Left ventricle myocardium inferior (tissue), 1 donor: ENCODE results near the gene PAF1. TPM values are rescaled to one million over a fixed set of nuclear protein-coding genes. Genes with fewer than 3 reads are reported as not detected.

ENCODE experiments used
- DNase-seq: peaks from one replicate; pipeline ENCODE4 v3.0.0-alpha.2; 2020
- H3K27ac ChIP-seq: fragments of 200-600 bp; replicated peaks from 2 replicates; pipeline ENCODE4 v1.8.0; 2021
- H3K27me3 ChIP-seq: fragments of 200-600 bp; 2 replicates; pipeline ENCODE4 v1.8.0; 2021; ENCODE audit warnings: low read depth
- H3K36me3 ChIP-seq: fragments of 200-600 bp; 2 replicates; pipeline ENCODE4 v1.8.0; 2021
- H3K4me1 ChIP-seq: fragments of 200-600 bp; 2 replicates; pipeline ENCODE4 v1.8.0; 2021
- H3K4me3 ChIP-seq: fragments of 200-600 bp; 2 replicates; pipeline ENCODE4 v1.8.0; 2021; ENCODE audit warnings: mild to moderate bottlenecking, moderate library complexity
- H3K9me3 ChIP-seq: fragments of 200-600 bp; replicated peaks from 2 replicates; pipeline ENCODE4 v1.8.0; 2021
- CTCF ChIP-seq: fragments of 200-600 bp; IDR thresholded peaks from 2 replicates; pipeline ENCODE4 v1.8.0; 2021; ENCODE audit warnings: antibody characterized with exemption, mild to moderate bottlenecking, borderline replicate concordance
- intact Hi-C: fragments of 100-400 bp; cut with micrococcal nuclease; formaldehyde crosslinking; loops from one replicate; pipeline ENCODE4 v1.11.0; 2022
- total RNA-seq: library from RNA; stranded (reverse); fragmentation: NEBNext Ultra II Directional; extraction: Animal tissue kit (Norgen Biotek cat#: 25700); gene quantifications from one replicate; pipeline ENCODE4 v1.2.1, GENCODE V29; 2021
- donor health status: DM: no; HTN: yes; CAD: no; lungs with severe emphysema.

PAF1 gene
- total RNA-seq, 1 donor from 2014 or later = 33.2 TPM

GRCh38 chr19:39385629-39386411, 5.1 kb downstream of the PAF1 start:
- intact Hi-C loops = no loop called here

GRCh38 chr19:39384839-39385568, 5.9 kb downstream of the PAF1 start:
- no peaks in the 10 kb centered on the region for H3K9me3 ChIP-seq
- peaks cover 92% of the 10 kb centered on the region for H3K36me3 ChIP-seq
- no peaks in the 10 kb centered on the region for H3K27me3 ChIP-seq
- intact Hi-C loops = no loop called here
- H3K4me1 ChIP-seq = peaks cover 12% of the 10 kb centered on the region
- DNase-seq = no peak
- H3K27ac ChIP-seq = no peak overlapping the region
- no peak overlapping the region for H3K4me3 ChIP-seq
- TF ChIP-seq CTCF = no peak

More at GRCh38 chr19:39385629-39386411, 5.1 kb downstream of the PAF1 start:
- Histone ChIP-seq H3K27me3 (no peaks in the 10 kb centered on the region), H3K27ac (no peak overlapping the region), H3K4me1 (peaks cover 20% of the 10 kb centered on the region), H3K36me3 (peaks cover 84% of the 10 kb centered on the region), H3K9me3 (no peaks in the 10 kb centered on the region), H3K4me3 (no peak overlapping the region)
- DNase-seq = no peak
- no peak for TF ChIP-seq CTCF

- Histone ChIP-seq H3K4me1 (no peaks in the 10 kb centered on the region), H3K9me3 (no peaks in the 10 kb centered on the region), H3K4me3 (no peak overlapping the region), H3K27me3 (no peaks in the 10 kb centered on the region), H3K27ac (no peak overlapping the region), H3K36me3 (peaks cover 98% of the 10 kb centered on the region)
- TF ChIP-seq CTCF = no peak
- intact Hi-C loops = no loop called here
- no peak for DNase-seq
These were observed 7.7 kb downstream of the PAF1 start for GRCh38 chr19:39382991-39383828.

- Histone ChIP-seq H3K27me3 (no peaks in the 10 kb centered on the region), H3K4me3 (no peak overlapping the region), H3K4me1 (no peaks in the 10 kb centered on the region), H3K9me3 (no peaks in the 10 kb centered on the region), H3K27ac (no peak overlapping the region), H3K36me3 (peaks cover 98% of the 10 kb centered on the region)
- no peak for TF ChIP-seq CTCF
- intact Hi-C loops = no loop called here
- DNase-seq = no peak
These were observed 8.8 kb downstream of the PAF1 start for GRCh38 chr19:39381910-39382611.
